ENCODE results near the gene ZRANB3.

ZRANB3 gene

GRCh38 chr2:135142323-135142722 lies 388.7 kb downstream of the ZRANB3 start:
- Histone ChIP-seq H3K27ac (no peak overlapping the region), H3K36me3 (peaks cover 65% of the 10 kb centered on the region), H3K27me3 (ENCODE audit: insufficient read depth, low read depth, severe bottlenecking) (no peaks in the 10 kb centered on the region), H3K9me3 (ENCODE audit: severe bottlenecking) (no peaks in the 10 kb centered on the region), H3K4me3 (ENCODE audit: low read depth, low read length) (no peak overlapping the region)
- no peak for TF ChIP-seq CTCF (IDR thresholded peaks at IDR 0.05; ENCODE audit: low read depth, low read length)
- no peak for DNase-seq

- H3K36me3 ChIP-seq, result peaks cover 72% of the 10 kb centered on the region
- no peak for DNase-seq
- no peaks in the 10 kb centered on the region for H3K9me3 ChIP-seq (ENCODE audit: severe bottlenecking)
- H3K4me3 ChIP-seq (ENCODE audit: low read depth, low read length), result no peak overlapping the region
- no peaks in the 10 kb centered on the region for H3K27me3 ChIP-seq (ENCODE audit: insufficient read depth, low read depth, severe bottlenecking)
- no peak for TF ChIP-seq CTCF (IDR thresholded peaks at IDR 0.05; ENCODE audit: low read depth, low read length)
- H3K27ac ChIP-seq, result no peak overlapping the region
These were observed 390.4 kb downstream of the ZRANB3 start for GRCh38 chr2:135140606-135141005.

DNA sequence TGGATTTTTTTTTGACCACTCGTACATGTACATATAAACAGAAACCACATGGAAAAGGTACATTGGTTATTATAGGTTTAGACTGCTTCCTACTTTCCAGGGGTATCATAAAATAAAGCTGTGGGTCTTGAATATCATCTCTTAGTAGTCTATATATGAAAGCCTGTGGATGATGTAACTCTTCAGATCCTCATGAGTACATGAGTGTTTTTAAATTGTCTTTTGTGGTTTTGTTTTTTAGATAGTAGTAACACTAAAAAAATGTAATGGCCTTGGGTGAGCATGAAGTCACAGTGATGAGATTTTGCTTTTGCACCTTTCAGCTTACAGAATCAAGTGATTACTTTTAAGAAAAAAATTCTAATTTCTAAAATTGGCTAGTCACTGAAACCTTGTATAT lies 398.7 kb downstream of the ZRANB3 start:
- Histone ChIP-seq H3K27me3 (ENCODE audit: insufficient read depth, low read depth, severe bottlenecking) (no peaks in the 10 kb centered on the region), H3K9me3 (ENCODE audit: severe bottlenecking) (no peaks in the 10 kb centered on the region), H3K27ac (no peak overlapping the region), H3K4me3 (ENCODE audit: low read depth, low read length) (no peak overlapping the region), H3K36me3 (peaks cover 75% of the 10 kb centered on the region)
- no peak for TF ChIP-seq CTCF (IDR thresholded peaks at IDR 0.05; ENCODE audit: low read depth, low read length)
- no peak for DNase-seq

DNA sequence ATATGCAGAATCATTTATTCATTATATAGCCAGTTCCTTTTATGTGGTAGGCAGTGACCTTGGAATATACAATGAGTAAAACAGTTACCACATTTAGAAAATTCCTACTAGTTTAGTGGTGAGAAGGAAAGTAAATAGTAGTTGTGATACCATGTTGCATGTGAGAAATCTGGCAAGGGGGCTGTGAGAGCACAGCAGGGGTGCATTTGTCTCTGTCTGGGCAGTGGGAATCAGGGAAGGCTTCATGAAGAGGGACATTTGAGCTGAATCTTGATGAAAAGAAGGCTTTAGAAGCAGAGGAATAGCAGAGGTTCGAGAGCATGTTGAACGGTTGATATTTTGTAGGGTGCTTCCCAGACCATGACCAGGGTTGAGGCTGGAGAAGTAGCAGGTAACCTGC lies 400.3 kb downstream of the ZRANB3 start:
- Histone ChIP-seq H3K36me3 (peaks cover 78% of the 10 kb centered on the region), H3K9me3 (ENCODE audit: severe bottlenecking) (no peaks in the 10 kb centered on the region), H3K4me3 (ENCODE audit: low read depth, low read length) (no peak overlapping the region), H3K27me3 (ENCODE audit: insufficient read depth, low read depth, severe bottlenecking) (no peaks in the 10 kb centered on the region), H3K27ac (no peak overlapping the region)
- no peak for DNase-seq
- no peak for TF ChIP-seq CTCF (IDR thresholded peaks at IDR 0.05; ENCODE audit: low read depth, low read length)

DNA sequence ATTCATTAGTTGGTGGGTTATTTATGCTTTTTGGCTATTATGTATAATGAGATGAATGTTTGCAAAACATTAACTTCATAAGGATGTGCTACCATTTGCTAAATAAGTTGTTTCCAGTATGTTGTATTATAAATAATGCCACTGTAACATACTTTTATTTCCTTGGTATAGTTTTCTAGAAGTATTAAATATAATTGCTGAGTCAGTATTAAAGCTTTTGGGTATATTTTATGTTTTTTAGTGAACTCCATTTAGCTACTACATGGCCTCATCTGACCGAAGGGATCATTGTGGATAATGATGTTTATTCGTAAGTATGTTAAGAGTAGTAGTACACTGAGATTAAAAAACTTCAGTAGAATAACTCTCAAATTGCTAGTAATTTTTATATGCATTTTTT lies 405.1 kb downstream of the ZRANB3 start:
- DNase-seq, result no peak
- TF ChIP-seq CTCF (IDR thresholded peaks at IDR 0.05; ENCODE audit: low read depth, low read length), result no peak
- no peak overlapping the region for H3K4me3 ChIP-seq (ENCODE audit: low read depth, low read length)
- H3K36me3 ChIP-seq, result peaks cover 57% of the 10 kb centered on the region
- no peaks in the 10 kb centered on the region for H3K27me3 ChIP-seq (ENCODE audit: insufficient read depth, low read depth, severe bottlenecking)
- H3K27ac ChIP-seq, result no peak overlapping the region
- H3K9me3 ChIP-seq (ENCODE audit: severe bottlenecking), result no peaks in the 10 kb centered on the region
